Left ventricle myocardium inferior (tissue), 1 donor: Measurements from ENCODE around the gene BUD13. TPM values are rescaled to one million over a fixed set of nuclear protein-coding genes. Genes with fewer than 3 reads are reported as not detected.

Experiments
- DNase-seq: peaks from one replicate; pipeline ENCODE4 v3.0.0-alpha.2; 2020
- H3K27ac ChIP-seq: fragments of 200-600 bp; replicated peaks from 2 replicates; pipeline ENCODE4 v1.8.0; 2021
- H3K27me3 ChIP-seq: fragments of 200-600 bp; 2 replicates; pipeline ENCODE4 v1.8.0; 2021; ENCODE audit warnings: low read depth
- H3K36me3 ChIP-seq: fragments of 200-600 bp; 2 replicates; pipeline ENCODE4 v1.8.0; 2021
- H3K4me1 ChIP-seq: fragments of 200-600 bp; 2 replicates; pipeline ENCODE4 v1.8.0; 2021
- H3K4me3 ChIP-seq: fragments of 200-600 bp; 2 replicates; pipeline ENCODE4 v1.8.0; 2021; ENCODE audit warnings: mild to moderate bottlenecking, moderate library complexity
- H3K9me3 ChIP-seq: fragments of 200-600 bp; replicated peaks from 2 replicates; pipeline ENCODE4 v1.8.0; 2021
- CTCF ChIP-seq: fragments of 200-600 bp; IDR thresholded peaks from 2 replicates; pipeline ENCODE4 v1.8.0; 2021; ENCODE audit warnings: antibody characterized with exemption, mild to moderate bottlenecking, borderline replicate concordance
- intact Hi-C: fragments of 100-400 bp; cut with micrococcal nuclease; formaldehyde crosslinking; loops from one replicate; pipeline ENCODE4 v1.11.0; 2022
- total RNA-seq: library from RNA; stranded (reverse); fragmentation: NEBNext Ultra II Directional; extraction: Animal tissue kit (Norgen Biotek cat#: 25700); gene quantifications from one replicate; pipeline ENCODE4 v1.2.1, GENCODE V29; 2021
- donor health status: DM: no; HTN: yes; CAD: no; lungs with severe emphysema.

Gene BUD13
- total RNA-seq, 1 donor from 2014 or later, result 7.1 TPM

- Histone ChIP-seq H3K4me3 (no peak overlapping the region), H3K9me3 (no peaks in the 10 kb centered on the region), H3K36me3 (peaks cover 18% of the 10 kb centered on the region), H3K4me1 (no peaks in the 10 kb centered on the region), H3K27ac (no peak overlapping the region), H3K27me3 (no peaks in the 10 kb centered on the region)
- intact Hi-C loops, result no loop called here
- TF ChIP-seq CTCF, result no peak
- DNase-seq, result no peak
Observed at GRCh38 chr11:116742104-116742503, 30.7 kb downstream of the BUD13 start.

- no peak for TF ChIP-seq CTCF
- no peaks in the 10 kb centered on the region for H3K9me3 ChIP-seq
- no peaks in the 10 kb centered on the region for H3K4me1 ChIP-seq
- DNase-seq, result no peak
- H3K4me3 ChIP-seq, result no peak overlapping the region
- intact Hi-C loops, result no loop called here
- no peaks in the 10 kb centered on the region for H3K27me3 ChIP-seq
- H3K36me3 ChIP-seq, result peaks cover 4% of the 10 kb centered on the region
- H3K27ac ChIP-seq, result no peak overlapping the region
Observed at GRCh38 chr11:116740741-116741140, 32.0 kb downstream of the BUD13 start.

GRCh38 chr11:116738975-116739374 lies 33.8 kb downstream of the BUD13 start:
- no peak for DNase-seq
- H3K36me3 ChIP-seq, result no peaks in the 10 kb centered on the region
- H3K4me3 ChIP-seq, result no peak overlapping the region
- no peak overlapping the region for H3K27ac ChIP-seq
- TF ChIP-seq CTCF, result no peak
- intact Hi-C loops, result no loop called here
- no peaks in the 10 kb centered on the region for H3K4me1 ChIP-seq
- no peaks in the 10 kb centered on the region for H3K27me3 ChIP-seq
- no peaks in the 10 kb centered on the region for H3K9me3 ChIP-seq

GRCh38 chr11:116736763-116737162 lies 36.0 kb downstream of the BUD13 start:
- no peak for DNase-seq
- H3K27ac ChIP-seq, result no peak overlapping the region
- intact Hi-C loops, result no loop called here
- no peak overlapping the region for H3K4me3 ChIP-seq
- TF ChIP-seq CTCF, result no peak
- no peaks in the 10 kb centered on the region for H3K36me3 ChIP-seq
- H3K4me1 ChIP-seq, result peaks cover 4% of the 10 kb centered on the region
- no peaks in the 10 kb centered on the region for H3K9me3 ChIP-seq
- H3K27me3 ChIP-seq, result peaks cover under 1% of the 10 kb centered on the region

GRCh38 chr11:116733969-116734508 lies 38.7 kb downstream of the BUD13 start:
- intact Hi-C loops, result no loop called here
- peaks cover 26% of the 10 kb centered on the region for H3K27me3 ChIP-seq
- no peaks in the 10 kb centered on the region for H3K9me3 ChIP-seq
- peaks cover 16% of the 10 kb centered on the region for H3K4me1 ChIP-seq
- no peak overlapping the region for H3K4me3 ChIP-seq
- no peak for DNase-seq
- TF ChIP-seq CTCF, result no peak
- H3K36me3 ChIP-seq, result no peaks in the 10 kb centered on the region
- no peak overlapping the region for H3K27ac ChIP-seq
